Thoracic aorta (tissue), 2 donors: ENCODE results near the gene SNPH. TPM values are rescaled to one million over a fixed set of nuclear protein-coding genes. Genes with fewer than 3 reads are reported as not detected.

Experiments
- ATAC-seq: fragments of 150-250 bp; one replicate; pipeline ENCODE4 v1.8.0; 2017; ENCODE audit warnings: low read depth; ENCODE audit not compliant: insufficient number of reproducible peaks, low FRiP score
- DNase-seq: peaks from one replicate; pipeline ENCODE4 v3.0.0-alpha.2; 2020; ENCODE audit warnings: low spot score
- H3K27ac ChIP-seq, 2 donors: fragments of 200-600 bp; sonication (generic); 1 replicate in 1 of 2; 2 replicates in 1 of 2; pipeline ENCODE4 v1.5.1; 2016; ENCODE audit warnings: mild to moderate bottlenecking in 2 of 2, moderate library complexity in 2 of 2
- H3K27me3 ChIP-seq: fragments of 200-600 bp; sonication (generic); replicated peaks from 2 replicates; pipeline ENCODE4 v1.6.0; 2016; ENCODE audit warnings: mild to moderate bottlenecking; ENCODE audit not compliant: insufficient read depth
- H3K36me3 ChIP-seq: fragments of 200-600 bp; sonication (generic); one replicate; pipeline ENCODE4 v1.5.1; 2016
- H3K4me1 ChIP-seq, 2 donors: fragments of 200-600 bp; sonication (generic); 1 replicate in 1 of 2; 2 replicates in 1 of 2; pipeline versions ENCODE4 v1.5.1 to v1.6.0; 2016; ENCODE audit warnings: low read depth in 2 of 2, mild to moderate bottlenecking in 1 of 2; ENCODE audit not compliant: control insufficient read depth in 1 of 2
- H3K4me3 ChIP-seq: fragments of 200-600 bp; sonication (generic); 2 replicates; pipeline ENCODE4 v1.5.1; 2016; ENCODE audit warnings: mild to moderate bottlenecking
- H3K9me3 ChIP-seq: fragments of 200-600 bp; sonication (generic); 2 replicates; pipeline ENCODE4 v1.5.1; 2016
- total RNA-seq, 2 donors: library from RNA; depleted of rRNA; stranded (reverse); fragments of >200 nt; gene quantifications; one replicate each; pipeline versions ENCODE4 v1.1.0 to v1.2.3, GENCODE V29; 2016
- TF ChIP-seq, protein P1 (sequence below): fragments of 200-600 bp; sonication (generic); IDR thresholded peaks from one replicate; pipeline ENCODE4 v1.5.1; 2019; ENCODE audit warnings: antibody characterized with exemption

Gene SNPH
- total RNA-seq, 2 donors from 2014 or later: 13.4 to 14.6 TPM

- no peak for ATAC-seq
- Histone ChIP-seq H3K9me3 (no peaks in the 10 kb centered on the region), H3K4me1 (no peaks in the 10 kb centered on the region), H3K36me3 (peaks cover 8% of the 10 kb centered on the region), H3K27me3 (no peaks in the 10 kb centered on the region), H3K27ac (no peak overlapping the region), H3K4me3 (no peak overlapping the region)
- no peak for DNase-seq
- TF ChIP-seq, protein P1, sequence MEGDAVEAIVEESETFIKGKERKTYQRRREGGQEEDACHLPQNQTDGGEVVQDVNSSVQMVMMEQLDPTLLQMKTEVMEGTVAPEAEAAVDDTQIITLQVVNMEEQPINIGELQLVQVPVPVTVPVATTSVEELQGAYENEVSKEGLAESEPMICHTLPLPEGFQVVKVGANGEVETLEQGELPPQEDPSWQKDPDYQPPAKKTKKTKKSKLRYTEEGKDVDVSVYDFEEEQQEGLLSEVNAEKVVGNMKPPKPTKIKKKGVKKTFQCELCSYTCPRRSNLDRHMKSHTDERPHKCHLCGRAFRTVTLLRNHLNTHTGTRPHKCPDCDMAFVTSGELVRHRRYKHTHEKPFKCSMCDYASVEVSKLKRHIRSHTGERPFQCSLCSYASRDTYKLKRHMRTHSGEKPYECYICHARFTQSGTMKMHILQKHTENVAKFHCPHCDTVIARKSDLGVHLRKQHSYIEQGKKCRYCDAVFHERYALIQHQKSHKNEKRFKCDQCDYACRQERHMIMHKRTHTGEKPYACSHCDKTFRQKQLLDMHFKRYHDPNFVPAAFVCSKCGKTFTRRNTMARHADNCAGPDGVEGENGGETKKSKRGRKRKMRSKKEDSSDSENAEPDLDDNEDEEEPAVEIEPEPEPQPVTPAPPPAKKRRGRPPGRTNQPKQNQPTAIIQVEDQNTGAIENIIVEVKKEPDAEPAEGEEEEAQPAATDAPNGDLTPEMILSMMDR: no peak
Observed at GRCh38 chr20:1299522-1299921, 33.4 kb downstream of the SNPH start.

GRCh38 chr20:1300083-1300840, 34.2 kb downstream of the SNPH start:
- Histone ChIP-seq H3K27me3 (no peaks in the 10 kb centered on the region), H3K4me3 (no peak overlapping the region), H3K27ac (no peak overlapping the region), H3K9me3 (no peaks in the 10 kb centered on the region), H3K36me3 (peaks cover 12% of the 10 kb centered on the region), H3K4me1 (no peaks in the 10 kb centered on the region)
- TF ChIP-seq, protein P1: no peak
- DNase-seq: no peak
- no peak for ATAC-seq

- no peak overlapping the region for H3K27ac ChIP-seq
- no peaks in the 10 kb centered on the region for H3K4me1 ChIP-seq
- H3K4me3 ChIP-seq: no peak overlapping the region
- TF ChIP-seq, protein P1: no peak
- H3K9me3 ChIP-seq: no peaks in the 10 kb centered on the region
- H3K27me3 ChIP-seq: no peaks in the 10 kb centered on the region
- ATAC-seq (no peak), DNase-seq (no peak)
- peaks cover 17% of the 10 kb centered on the region for H3K36me3 ChIP-seq
Observed at GRCh38 chr20:1301031-1301529, 35.0 kb downstream of the SNPH start.

GRCh38 chr20:1302685-1303541, 36.8 kb downstream of the SNPH start:
- no peaks in the 10 kb centered on the region for H3K9me3 ChIP-seq
- H3K4me3 ChIP-seq: no peak overlapping the region
- ATAC-seq (no peak), DNase-seq (no peak)
- TF ChIP-seq, protein P1: no peak
- H3K27ac ChIP-seq: no peak overlapping the region
- H3K4me1 ChIP-seq: no peaks in the 10 kb centered on the region
- H3K27me3 ChIP-seq: no peaks in the 10 kb centered on the region
- peaks cover 17% of the 10 kb centered on the region for H3K36me3 ChIP-seq
